HepG2 (cell line): ENCODE data around the gene CD37. TPM values are rescaled to one million over a fixed set of nuclear protein-coding genes. Genes with fewer than 3 reads are reported as not detected.

Experiments
- BCL3 ChIP-seq: sonication (generic); formaldehyde crosslinking; IDR thresholded peaks from 2 replicates; pipeline ENCODE4 v1.5.1; 2020; ENCODE audit warnings: mild to moderate bottlenecking, missing genetic modification reagents, moderate library complexity
- ETV5 ChIP-seq: IDR thresholded peaks from 2 replicates; pipeline ENCODE4 v1.6.1; 2018; ENCODE audit warnings: missing biosample characterization, missing genetic modification reagents, inconsistent platforms, borderline replicate concordance
- GFI1 ChIP-seq: sonication (generic); formaldehyde crosslinking; IDR thresholded peaks from 2 replicates; pipeline ENCODE4 v1.5.0; 2020; ENCODE audit warnings: missing genetic modification reagents, mild to moderate bottlenecking, borderline replicate concordance
- MTERF4 ChIP-seq: sonication (generic); formaldehyde crosslinking; IDR thresholded peaks from 2 replicates; pipeline ENCODE4 v1.8.0; 2023; ENCODE audit warnings: mild to moderate bottlenecking, missing genetic modification reagents
- NFYB ChIP-seq: sonication (generic); formaldehyde crosslinking; IDR thresholded peaks from 2 replicates; pipeline ENCODE4 v1.4.0; 2020; ENCODE audit warnings: missing genetic modification reagents
- NFYC ChIP-seq: IDR thresholded peaks from 2 replicates; pipeline ENCODE4 v1.6.1; 2016; ENCODE audit warnings: missing genetic modification reagents, missing compliant biosample characterization
- UBTF ChIP-seq: sonication (generic); formaldehyde crosslinking; IDR thresholded peaks from 2 replicates; pipeline ENCODE4 v1.4.0; 2020; ENCODE audit warnings: mild to moderate bottlenecking, missing genetic modification reagents
- ZBTB49 ChIP-seq: sonication (generic); formaldehyde crosslinking; IDR thresholded peaks from 2 replicates; pipeline ENCODE4 v1.4.0; 2020; ENCODE audit warnings: missing genetic modification reagents, borderline replicate concordance
- ZFX ChIP-seq: sonication (generic); formaldehyde crosslinking; IDR thresholded peaks from 2 replicates; pipeline ENCODE4 v1.4.0; 2020; ENCODE audit warnings: mild to moderate bottlenecking, low read depth, missing genetic modification reagents, moderate library complexity
- ZNF256 ChIP-seq: sonication (generic); formaldehyde crosslinking; conservative IDR thresholded peaks from 2 replicates; pipeline ENCODE4 v1.4.0; 2020; ENCODE audit warnings: missing genetic modification reagents
- ZNF280B ChIP-seq: sonication (generic); formaldehyde crosslinking; IDR thresholded peaks from 2 replicates; pipeline ENCODE4 v1.5.0; 2020; ENCODE audit warnings: missing genetic modification reagents, mild to moderate bottlenecking, borderline replicate concordance
- ZNF362 ChIP-seq: sonication (generic); formaldehyde crosslinking; IDR thresholded peaks from 2 replicates; pipeline ENCODE4 v1.4.0; 2020; ENCODE audit warnings: missing genetic modification reagents, mild to moderate bottlenecking, borderline replicate concordance
- ZNF770 ChIP-seq: sonication (generic); formaldehyde crosslinking; IDR thresholded peaks from 2 replicates; pipeline ENCODE4 v1.5.0; 2020; ENCODE audit warnings: mild to moderate bottlenecking, missing genetic modification reagents
- ZNF891 ChIP-seq: sonication (generic); formaldehyde crosslinking; IDR thresholded peaks from 2 replicates; pipeline ENCODE4 v1.5.0; 2020; ENCODE audit warnings: mild to moderate bottlenecking, missing genetic modification reagents
- polyA plus RNA-seq, 8 experiments: library from polyadenylated mRNA; depleted of rRNA in 3 of 8; stranded (reverse) in 7 of 8; unstranded in 1 of 8; fragments of >200 nt; fragmentation: Illumina TruSeq in 4 of 8; extraction: Trizol in 4 of 8; gene quantifications; 2 replicates each; pipeline versions ENCODE4 v1.2.1 to v1.2.3, GENCODE V29; 2011 to 2016; ENCODE audit warnings: low read depth in 4 of 8, missing spikeins in 1 of 8, mixed read lengths in 1 of 8; ENCODE audit not compliant: insufficient read depth in 1 of 8
- total RNA-seq, 5 experiments: library from RNA; depleted of rRNA; stranded (reverse); fragments of >200 nt; fragmentation: Illumina TruSeq; extraction: Trizol; gene quantifications; 2 replicates each; pipeline ENCODE4 v1.2.3, GENCODE V29; 2016; ENCODE audit warnings: low read depth in 1 of 5

CD37 gene
- total and polyA plus RNA-seq, 2 of the 13 experiments (the other 11 are each of a cell fraction or from before 2014, with no cell fraction given): not detected

- TF ChIP-seq BCL3 (CRISPR knock-in tag) (peak; percentile 28; the same call in 1 of the 2 replicates), ZFX (peak; percentile 47; the same call in 1 of the 2 replicates), ZNF362 (CRISPR knock-in tag) (no peak), ZBTB49 (no peak), NFYC (0 out of 2 replicates have a peak, but pooled peaks have one; percentile 14), ZNF891 (CRISPR knock-in tag) (peak; percentile 50; the same call in 1 of the 2 replicates), GFI1 (no peak), ZNF256 (no peak), ZNF280B (0 out of 2 replicates have a peak, but pooled peaks have one; percentile 69), ETV5 (no peak), MTERF4 (CRISPR knock-in tag) (peak; percentile 81; the same call in 1 of the 2 replicates), NFYB (CRISPR knock-in tag) (peak; percentile 48; the same call in 1 of the 2 replicates), ZNF770 (peak; percentile 100), UBTF (peak; percentile 14; the same call in 1 of the 2 replicates)
Observed at GRCh38 chr19:49363268-49364082, 28.3 kb downstream of the CD37 start, which contains the start of gene DKKL1 (continued).
